ENCODE measurements around the gene PARK7. TPM values are rescaled to one million over a fixed set of nuclear protein-coding genes. Genes with fewer than 3 reads are reported as not detected.

Gene PARK7
- total RNA-seq, 6 experiments from 2014 or later: 331 to 377 (median 362) TPM

- H3K27ac Mint-ChIP-seq: no peak overlapping the region
- DNase-seq: no peak
- no peaks in the 10 kb centered on the region for H3K36me3 Mint-ChIP-seq (ENCODE audit: low read depth)
- peaks cover 2% of the 10 kb centered on the region; the same call in 1 of the 2 replicates for H3K27me3 Mint-ChIP-seq (ENCODE audit: insufficient read depth)
- H3K4me3 Mint-ChIP-seq: no peak overlapping the region; the same call in 1 of the 2 replicates
- TF ChIP-seq CTCF (IDR thresholded peaks at IDR 0.05): no peak
- H3K4me1 Mint-ChIP-seq (ENCODE audit: low read depth): peaks cover 24% of the 10 kb centered on the region
- H3K9me3 Mint-ChIP-seq: no peaks in the 10 kb centered on the region
These were observed 7.5 kb upstream of the PARK7 start for GRCh38 chr1:7953850-7954609.

GRCh38 chr1:7954683-7955082 lies 6.8 kb upstream of the PARK7 start:
- H3K36me3 Mint-ChIP-seq (ENCODE audit: low read depth): no peaks in the 10 kb centered on the region
- H3K4me1 Mint-ChIP-seq (ENCODE audit: low read depth): peaks cover 18% of the 10 kb centered on the region
- H3K27me3 Mint-ChIP-seq (ENCODE audit: insufficient read depth): peaks cover 2% of the 10 kb centered on the region; the same call in 1 of the 2 replicates
- no peak for TF ChIP-seq CTCF (IDR thresholded peaks at IDR 0.05)
- H3K27ac Mint-ChIP-seq: no peak overlapping the region
- no peaks in the 10 kb centered on the region for H3K9me3 Mint-ChIP-seq
- no peak for DNase-seq
- no peak overlapping the region for H3K4me3 Mint-ChIP-seq

GRCh38 chr1:7956218-7957032 lies 5.1 kb upstream of the PARK7 start:
- Mint-ChIP-seq H3K9me3 (no peaks in the 10 kb centered on the region), H3K27me3 (ENCODE audit: insufficient read depth) (peaks cover 1% of the 10 kb centered on the region; the same call in 1 of the 2 replicates), H3K36me3 (ENCODE audit: low read depth) (no peaks in the 10 kb centered on the region), H3K4me1 (ENCODE audit: low read depth) (peaks cover 25% of the 10 kb centered on the region), H3K4me3 (no peak overlapping the region), H3K27ac (no peak overlapping the region)
- DNase-seq: peak; percentile 73
- no peak for TF ChIP-seq CTCF (IDR thresholded peaks at IDR 0.05)

GRCh38 chr1:7960165-7960564 lies 1.3 kb upstream of the PARK7 start:
- peak overlapping the region; percentile 3; the same call in 1 of the 2 replicates for H3K27ac Mint-ChIP-seq
- no peak for TF ChIP-seq CTCF (IDR thresholded peaks at IDR 0.05)

GRCh38 chr1:7960867-7961215 lies 670 bp upstream of the PARK7 start:
- Mint-ChIP-seq H3K36me3 (ENCODE audit: low read depth) (peaks cover 17% of the 10 kb centered on the region), H3K4me3 (peak overlapping the region; percentile 99), H3K27me3 (ENCODE audit: insufficient read depth) (no peaks in the 10 kb centered on the region; the same call in 1 of the 2 replicates), H3K9me3 (no peaks in the 10 kb centered on the region), H3K4me1 (ENCODE audit: low read depth) (peaks cover 34% of the 10 kb centered on the region), H3K27ac (peak overlapping the region; percentile 94)
- no peak for TF ChIP-seq CTCF (IDR thresholded peaks at IDR 0.05)
- no peak for DNase-seq

More at GRCh38 chr1:7960165-7960564, 1.3 kb upstream of the PARK7 start:
- H3K36me3 Mint-ChIP-seq (ENCODE audit: low read depth): peaks cover 17% of the 10 kb centered on the region
- DNase-seq: no peak
- H3K4me1 Mint-ChIP-seq (ENCODE audit: low read depth): peaks cover 34% of the 10 kb centered on the region
- peak overlapping the region; percentile 99 for H3K4me3 Mint-ChIP-seq
- no peaks in the 10 kb centered on the region; the same call in 1 of the 2 replicates for H3K27me3 Mint-ChIP-seq (ENCODE audit: insufficient read depth)
- H3K9me3 Mint-ChIP-seq: no peaks in the 10 kb centered on the region

Measured in HFFc6 (cell line).